GM19397 (cell line): ENCODE measurements around the gene USB1.

Experiments
- ATAC-seq: cut with Tn5 transposase; IDR thresholded peaks from one replicate; pipeline ENCODE4 v1.9.1; 2021; ENCODE audit warnings: mild to moderate bottlenecking, moderate library complexity; ENCODE audit not compliant: unreplicated experiment

The USB1 gene

DNA sequence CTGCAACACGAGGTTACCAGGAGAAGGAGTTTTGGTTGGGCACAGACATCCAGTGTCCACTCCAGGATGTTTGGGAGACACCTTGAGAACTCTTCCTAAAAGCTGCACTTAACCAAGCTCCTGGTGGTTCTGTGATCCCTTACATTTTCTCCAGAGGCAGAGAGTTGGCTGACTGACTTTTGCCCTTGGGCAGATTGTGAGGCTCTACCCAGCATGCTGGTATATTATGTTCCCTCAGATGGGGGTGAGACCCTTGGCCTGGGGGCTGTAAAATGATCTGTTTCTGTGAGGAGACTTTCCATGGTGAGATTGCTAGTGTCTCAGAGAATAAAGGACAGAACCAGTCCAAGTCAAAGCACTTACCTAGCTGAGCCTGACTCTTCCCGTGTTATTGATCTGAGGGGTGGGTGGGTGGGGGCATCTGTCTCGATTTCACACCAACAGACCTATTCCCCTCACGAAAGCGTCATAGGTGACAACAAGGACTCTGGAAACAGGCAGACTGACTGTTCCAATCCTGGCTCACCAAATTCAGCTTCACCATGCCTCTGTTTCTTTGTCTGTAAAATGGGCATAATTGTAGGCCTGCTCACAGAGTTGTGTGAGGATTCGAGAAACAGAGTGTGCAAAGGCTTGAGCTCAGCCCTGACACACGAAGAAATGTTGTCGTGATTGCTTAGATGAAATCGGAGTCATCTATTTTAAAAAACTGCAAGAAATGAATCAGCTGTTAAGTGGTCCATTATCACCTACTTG lies 12.2 kb downstream of the USB1 start:
- ATAC-seq, result no peak

DNA sequence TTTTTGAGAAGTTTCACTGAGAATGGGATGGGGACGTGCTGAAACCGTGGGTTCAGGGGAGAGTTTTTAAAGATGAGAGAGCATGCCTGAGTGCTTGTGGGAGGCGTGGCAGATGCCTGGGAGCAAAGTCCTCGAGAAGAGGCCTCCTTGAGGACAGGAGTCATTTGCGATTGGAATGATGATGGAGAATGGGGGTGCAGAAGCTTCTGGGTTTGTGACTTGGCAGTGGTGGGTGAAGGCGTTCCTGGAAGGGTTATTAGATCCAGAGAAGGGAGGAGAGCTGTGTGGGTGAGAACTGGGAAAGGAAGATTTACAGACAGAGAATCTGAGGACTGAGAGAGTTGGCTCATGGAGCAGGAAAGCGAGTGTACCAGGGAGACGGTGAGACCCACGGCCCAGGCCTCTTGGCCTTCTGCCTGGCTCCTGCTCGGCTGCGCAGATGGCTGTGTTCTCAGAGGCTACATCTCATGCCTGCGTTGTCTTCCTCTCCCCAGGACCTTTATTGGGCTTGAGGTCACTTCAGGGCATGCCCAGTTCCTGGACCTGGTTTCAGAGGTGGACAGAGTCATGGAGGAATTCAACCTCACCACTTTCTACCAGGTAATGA lies 15.7 kb downstream of the USB1 start:
- ATAC-seq, result no peak

DNA sequence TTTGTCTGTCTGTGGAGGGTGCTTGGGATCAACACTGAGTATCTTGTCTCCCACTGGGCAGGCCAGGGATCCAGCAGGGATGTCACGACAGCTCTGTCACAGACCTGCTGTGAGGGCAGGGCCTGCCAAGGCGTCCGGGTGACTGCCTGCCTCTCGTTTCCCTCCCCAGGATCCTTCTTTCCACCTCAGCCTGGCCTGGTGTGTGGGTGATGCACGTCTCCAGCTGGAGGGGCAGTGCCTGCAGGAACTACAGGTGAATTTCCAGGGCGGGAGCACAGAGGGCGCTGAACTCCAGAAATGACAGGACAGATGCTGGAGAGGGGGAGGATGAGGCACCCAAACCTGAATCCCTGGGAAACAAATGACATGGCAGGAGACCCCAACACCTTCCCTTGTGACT lies 17.6 kb downstream of the USB1 start:
- ATAC-seq, result no peak

DNA sequence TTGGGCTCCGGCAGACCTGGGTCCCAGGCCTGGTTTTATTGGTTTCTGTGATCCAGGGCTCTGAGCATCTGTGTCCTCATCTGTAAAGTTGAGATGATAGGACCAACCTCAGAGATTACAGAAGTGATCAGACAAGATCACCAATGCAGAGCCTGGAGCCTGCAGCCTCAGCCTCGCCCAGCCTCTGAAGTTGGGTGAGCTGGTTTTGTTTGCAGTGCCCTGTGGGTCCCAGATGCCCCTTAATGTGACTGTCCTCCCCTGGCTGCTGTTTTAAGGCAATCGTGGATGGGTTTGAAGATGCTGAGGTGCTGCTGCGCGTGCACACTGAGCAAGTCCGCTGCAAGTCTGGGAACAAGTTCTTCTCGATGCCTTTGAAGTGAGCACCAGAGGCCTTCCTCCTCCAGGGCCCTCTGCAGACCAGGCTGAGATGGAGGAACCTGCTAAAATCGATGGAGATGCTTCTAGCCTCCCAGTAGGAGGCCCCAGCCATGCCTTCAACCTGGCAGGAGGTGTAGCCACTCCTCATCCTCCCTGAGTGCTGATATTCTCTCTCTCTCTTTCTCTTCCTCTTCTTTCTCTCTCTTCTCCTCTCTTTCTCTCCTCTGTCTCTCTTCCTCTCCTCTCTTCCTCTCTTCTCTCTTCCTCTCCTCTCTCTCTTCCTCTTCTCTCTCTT lies 18.8 kb downstream of the USB1 start:
- no peak for ATAC-seq

DNA sequence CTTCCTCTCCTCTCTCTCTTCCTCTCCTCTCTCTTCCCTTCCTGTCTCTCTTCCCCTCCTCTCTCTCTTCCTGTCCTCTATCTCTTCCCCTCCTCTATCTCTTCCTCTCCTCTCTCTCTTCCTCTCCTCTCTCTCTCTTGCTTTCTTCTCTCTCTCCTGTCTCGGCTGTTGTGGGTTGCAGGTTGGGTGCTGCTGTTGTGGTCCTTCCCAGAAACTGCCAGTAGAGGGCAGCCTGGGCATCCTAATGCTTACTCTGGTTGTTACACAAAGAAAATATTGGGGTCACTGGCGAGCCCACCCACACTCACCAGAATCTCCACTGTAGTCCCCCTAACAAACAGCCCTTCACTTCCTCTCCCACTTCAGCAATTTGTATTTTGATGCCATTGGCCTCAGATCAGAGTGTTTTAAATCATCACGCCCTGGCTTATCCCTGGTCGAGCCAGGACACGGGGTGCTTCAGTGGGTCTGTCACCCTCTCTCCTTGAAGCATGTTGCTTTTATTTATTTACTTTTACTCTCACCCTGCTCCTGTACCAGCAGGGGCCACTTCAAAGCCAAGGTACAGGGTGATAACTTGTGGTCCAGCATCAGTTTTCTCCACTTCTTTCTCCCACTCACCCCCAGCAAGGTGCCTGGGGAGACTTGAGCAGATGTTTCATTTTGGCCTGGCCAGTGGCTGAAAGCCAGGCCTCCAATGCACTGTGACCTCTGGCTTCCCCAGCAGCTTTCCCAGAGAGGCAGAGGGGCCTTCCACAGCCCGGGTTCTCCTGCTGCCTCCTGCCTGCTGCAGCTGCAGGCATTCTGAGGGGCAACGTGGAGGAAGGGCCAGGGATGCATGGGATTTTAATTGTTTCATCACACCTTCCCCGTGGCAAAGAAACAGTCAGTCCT lies 19.7 kb downstream of the USB1 start:
- ATAC-seq, result no peak

DNA sequence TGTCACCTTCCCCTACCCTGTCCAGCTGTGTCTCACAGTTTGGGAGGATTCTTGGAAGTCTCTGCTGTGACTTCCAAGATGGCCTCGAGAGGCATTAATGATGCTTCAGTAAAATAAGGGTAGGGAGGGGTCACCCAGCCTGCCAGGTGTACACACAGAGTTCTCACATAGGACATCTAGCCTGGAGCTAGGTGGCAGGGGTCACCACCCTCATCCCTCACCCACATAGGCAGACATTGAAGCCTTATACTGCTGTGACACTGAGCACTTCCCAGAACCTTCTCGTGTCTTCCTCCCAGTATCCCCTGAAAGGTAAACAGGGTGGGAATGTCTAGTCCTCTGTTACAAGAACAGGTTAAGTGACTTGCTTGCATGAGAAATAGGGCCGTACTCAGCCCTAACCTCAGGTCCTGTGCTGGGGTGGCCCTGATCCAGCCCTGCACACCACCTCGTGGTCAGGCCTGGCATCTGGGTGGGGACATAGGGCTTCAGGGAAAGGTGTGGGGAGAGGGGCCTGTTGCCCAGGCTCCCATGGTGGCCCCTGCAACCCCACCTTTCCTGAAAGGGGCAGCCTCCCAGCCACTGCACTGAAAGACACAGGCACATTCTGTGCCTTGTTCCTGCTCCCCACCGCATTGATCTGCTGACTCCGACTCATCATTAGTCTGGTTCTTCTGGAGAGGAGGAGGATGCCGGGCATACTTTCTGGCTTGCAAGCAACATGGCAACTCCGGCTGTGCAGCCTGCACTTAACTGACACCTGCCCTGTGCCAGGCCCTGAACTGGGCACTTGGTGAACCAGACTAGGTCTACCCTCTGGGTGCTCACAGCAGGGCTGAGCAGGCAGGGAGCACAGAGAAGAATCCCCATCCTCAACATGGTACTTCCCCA lies 20.7 kb downstream of the USB1 start:
- ATAC-seq, result no peak

DNA sequence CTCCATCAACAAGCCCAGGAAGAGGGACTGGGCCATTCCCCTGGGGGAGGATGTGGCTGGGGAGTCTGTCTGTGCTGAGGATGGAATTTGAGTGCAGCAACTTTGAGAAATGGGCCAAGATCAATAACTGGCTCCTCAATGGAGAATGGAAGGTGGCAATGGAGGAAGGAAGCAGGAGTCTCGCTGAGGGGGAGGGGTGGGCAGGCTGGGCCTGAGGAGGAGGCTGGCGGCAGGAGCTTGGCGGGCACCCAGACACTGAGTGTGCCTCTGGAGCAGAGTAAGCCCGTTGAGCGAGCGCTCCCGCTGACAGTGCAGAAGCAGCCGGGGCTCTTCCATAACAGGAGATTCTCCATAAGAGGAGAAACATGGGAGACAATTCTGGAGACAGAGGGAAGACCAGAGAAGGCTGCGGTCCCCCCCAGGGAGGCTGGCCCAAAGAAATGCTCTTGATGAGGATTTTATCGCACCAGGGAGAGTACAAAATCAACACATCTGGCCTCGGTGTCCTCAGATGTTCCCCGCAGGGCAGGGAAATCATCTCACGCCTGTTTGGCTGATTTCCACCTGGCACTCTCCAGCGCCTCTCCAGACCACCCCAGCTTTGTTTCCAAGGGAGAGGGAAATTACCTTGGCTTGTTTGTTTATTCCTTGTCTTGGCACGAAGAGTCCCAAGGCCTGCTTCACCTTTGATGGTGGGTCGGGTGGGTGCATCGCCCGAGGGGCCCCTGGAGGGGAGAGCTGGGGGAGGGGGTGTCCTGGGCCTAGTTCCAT lies 21.6 kb downstream of the USB1 start:
- ATAC-seq, result no peak

DNA sequence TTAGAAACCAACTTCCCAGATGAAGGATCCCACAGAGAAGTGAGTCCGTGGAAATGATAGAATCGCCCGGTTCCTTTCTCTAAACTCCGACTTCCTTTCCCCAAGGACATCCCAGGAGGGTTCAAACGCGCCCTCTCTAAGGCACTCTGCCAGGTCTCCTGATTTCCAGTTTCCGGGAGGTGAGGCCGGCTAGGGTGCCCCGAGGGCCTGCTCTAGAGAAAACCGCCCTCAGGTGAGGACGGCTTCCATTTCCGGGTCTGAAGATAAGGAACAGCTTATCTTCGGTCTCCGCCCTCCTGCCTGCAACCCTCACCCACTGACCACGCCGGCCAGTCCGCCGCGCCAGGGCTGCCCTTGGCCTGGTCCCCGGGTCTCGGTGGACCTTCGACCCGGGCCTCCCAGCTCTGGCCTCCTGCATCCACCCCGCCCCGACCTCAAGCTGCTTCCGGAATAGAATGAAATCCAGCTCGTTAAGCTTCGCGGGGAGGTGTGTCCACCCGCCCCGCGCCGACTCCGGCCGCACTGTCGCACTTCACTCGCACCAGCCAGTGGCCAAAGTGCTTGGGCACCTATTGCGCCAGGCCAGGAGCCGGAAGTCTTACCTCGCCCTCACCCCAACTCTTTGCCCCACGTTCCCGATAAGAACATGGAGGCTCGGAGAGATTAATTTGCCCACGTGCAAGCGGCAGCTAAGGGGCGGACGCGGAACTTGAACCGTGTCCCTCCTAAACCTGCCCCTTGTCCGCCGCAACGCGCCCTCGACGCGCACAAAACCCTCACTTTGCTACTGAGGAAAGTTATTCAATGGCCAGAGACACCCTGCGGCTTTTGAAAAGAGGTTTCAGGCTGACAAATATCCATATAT lies 23.5 kb downstream of the USB1 start:
- ATAC-seq, result no peak

DNA sequence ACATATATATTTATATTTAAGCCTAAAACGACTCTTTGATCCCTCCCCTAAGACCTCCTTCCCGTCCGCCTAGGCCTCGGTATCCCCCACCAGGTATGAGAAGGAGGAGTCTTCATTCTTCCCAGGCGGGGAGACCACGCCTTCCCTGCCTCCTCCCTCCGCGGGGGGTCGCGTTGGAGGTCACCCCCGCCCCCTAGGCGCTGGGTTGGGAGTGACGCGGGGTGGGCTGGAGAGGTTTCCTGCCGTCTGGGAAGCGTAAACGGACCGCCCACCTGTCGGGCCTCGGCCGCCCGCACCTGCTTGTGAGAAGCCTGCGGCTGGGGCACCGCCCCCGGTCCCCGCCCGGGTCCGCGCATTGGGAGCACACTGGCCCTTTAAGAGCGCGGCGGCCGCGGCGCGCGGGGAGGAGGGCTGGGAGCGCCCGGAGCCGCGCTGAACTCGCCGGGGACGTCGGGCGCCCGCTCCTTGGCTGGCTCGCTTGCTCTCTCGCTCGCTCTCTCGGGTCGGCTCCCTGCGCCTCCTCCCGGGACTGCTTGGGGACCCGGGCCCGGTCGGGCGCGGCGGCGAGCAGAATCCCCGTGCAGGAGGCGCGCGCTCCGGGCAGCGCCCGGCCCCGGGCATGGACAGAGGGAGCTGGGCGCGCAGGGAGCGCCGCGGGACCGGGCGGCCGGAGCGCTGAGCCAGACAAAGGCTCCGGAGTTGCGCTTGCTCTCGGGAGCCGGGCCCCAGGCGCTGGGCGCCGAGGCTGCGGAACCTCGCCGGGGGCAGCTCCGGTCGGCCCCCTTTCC lies 24.3 kb downstream of the USB1 start, which contains the start of gene MMP15:
Gene MMP15, plus strand, starts transcription at position 404 of the 788 bp plus-strand sequence. CDS start 597 bp downstream, outside the sequence.
- ATAC-seq, result peak; percentile 53

DNA sequence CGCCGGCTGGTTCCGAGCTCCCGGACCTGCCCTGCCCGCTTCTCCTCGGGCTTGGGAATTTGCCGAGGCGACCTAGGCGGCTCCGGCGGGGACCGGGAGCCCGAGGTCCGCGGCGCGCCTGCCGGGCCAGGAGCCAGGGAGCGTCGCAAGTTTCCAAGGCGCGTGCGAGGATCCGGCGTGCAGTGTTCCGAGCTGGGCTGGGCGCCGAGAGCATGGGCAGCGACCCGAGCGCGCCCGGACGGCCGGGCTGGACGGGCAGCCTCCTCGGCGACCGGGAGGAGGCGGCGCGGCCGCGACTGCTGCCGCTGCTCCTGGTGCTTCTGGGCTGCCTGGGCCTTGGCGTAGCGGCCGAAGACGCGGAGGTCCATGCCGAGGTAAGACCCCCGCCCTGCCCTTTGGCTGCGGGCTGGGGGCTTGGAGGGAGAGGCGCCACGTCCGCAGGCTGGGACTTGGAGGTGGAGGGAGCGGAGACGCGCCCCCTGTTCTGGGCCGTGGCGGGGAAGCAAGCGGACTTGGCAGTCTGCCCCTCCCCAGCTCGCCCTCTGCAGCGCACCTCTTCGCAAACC lies 25.0 kb downstream of the USB1 start:
- ATAC-seq, result peak; percentile 15

DNA sequence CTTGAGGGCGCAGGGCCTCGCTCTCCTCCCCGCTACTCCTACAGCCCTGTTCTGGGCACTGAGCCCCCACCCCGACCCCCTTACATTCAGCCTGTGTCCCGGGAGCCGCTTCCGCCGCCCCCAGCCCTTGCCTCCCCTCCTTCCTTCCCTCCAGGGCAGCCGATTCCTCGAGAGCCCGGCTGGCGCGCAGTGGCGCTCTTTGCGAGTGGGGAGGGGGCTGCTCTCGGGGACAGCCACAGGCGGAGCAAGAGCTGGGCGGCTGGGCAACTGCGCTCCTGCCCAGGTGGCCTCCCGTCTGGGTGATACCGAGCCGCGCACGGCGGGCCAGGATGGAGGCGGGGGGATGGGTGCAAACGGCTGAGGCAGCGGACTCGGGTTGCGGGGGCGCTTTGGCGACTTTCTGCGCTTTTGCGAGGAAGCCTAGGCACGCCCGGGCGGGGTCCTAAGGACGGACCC lies 25.5 kb downstream of the USB1 start:
- ATAC-seq, result no peak

DNA sequence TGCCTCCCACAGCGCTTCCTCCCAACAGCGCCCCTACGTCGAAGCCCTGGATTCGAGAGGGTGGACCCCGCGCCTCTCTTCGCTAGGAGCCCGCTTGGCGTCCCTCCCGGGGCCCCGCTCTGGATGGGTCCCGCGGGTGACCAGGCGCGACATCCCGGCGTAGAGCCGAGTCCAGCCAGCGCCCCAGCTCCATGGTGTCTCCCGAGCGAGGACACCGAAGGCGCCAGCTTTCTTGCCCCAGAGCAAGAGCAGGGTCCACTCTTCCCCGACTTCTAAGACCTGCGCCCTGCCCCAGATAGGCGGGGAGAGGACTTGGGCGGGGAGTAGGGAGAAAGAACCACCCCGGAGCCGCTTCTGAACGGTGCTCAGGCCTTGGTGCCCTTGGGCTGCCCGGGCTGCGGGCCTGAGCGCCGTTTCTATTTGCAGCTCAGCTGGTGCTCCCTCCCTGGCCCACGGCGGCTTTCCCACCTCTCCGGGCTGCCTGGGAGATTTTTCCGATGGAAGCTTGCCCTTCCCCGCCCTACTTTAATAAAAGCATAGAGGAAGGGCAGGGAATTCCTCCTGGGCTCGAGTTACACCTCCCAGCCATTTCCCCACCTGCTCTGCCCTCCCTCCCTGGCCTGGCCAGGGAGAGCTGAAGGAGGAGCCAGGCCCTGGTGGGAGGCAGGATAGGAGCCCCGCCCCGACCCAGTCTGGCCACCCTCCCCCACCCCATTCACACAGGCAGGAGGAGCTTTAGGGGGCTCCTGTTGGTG lies 26.1 kb downstream of the USB1 start:
- no peak for ATAC-seq

DNA sequence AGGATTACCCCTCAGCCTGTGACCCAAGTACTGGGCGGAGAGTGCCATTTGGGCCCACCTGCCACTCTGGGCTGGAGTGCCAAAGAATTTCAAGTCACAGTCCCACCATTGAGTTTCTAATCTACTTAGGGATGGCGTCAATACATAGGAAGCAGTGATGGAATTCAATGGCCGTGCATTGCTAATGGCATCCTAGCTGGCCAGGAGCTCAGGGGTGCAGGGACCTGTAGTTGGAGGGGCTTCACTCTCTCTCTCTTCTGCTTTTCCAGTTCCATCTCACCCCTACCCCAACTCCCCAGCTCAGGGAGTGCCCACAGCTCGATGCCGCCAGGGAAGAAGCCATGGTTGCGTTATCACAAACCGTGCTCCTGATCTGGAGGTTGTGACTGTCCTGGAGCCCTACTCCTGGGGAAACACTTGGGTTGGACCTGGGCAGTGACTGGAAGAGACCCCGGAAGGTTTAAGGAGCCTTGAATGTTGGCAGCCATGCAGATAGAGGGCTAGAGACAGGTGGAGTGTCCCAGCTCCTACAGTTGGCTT lies 26.8 kb downstream of the USB1 start:
- ATAC-seq, result no peak

DNA sequence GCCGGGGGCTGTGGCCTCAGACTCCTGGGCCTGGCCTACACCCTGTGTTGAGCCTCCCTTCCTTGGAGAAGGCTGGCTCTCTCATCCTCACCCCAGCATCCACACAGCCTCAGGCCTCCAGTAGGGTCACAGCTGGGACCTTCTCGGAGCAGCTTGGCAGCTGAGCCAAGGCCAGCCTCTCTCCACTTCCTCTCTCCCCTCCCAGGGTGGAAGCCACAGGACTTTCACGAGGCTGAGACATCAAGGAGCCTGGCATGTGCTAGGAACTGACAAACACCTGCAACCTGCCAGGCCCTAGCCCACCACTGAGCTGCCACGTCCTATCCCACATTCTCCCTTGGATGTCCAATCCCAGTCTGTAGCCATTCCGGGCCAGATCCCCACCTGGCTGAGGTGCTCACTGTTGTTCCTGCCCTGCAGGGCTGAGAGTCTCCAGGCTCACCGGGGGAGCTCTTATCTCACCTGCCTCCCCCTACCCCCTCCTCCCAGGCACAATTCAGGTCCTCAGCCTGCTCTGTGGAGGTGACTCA lies 27.4 kb downstream of the USB1 start:
- no peak for ATAC-seq

DNA sequence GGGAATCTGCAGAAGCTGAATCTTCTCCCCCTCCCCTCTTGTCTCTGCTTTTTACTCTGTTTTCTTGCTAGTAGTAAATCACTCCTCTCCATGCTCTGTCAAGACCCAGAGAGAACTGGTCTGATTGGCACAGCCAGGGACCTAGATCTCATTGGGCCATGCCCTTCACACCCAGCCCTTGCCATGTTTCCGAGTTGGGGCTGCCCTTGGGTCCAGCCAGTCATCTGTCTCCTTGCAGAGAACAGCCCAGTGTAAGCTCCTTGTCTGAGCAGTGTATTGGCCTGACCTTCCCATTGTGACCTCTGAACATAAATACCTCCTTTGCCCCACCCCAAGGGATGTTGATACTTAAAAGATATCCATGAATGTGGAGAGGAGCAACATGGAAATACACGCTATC lies 28.2 kb downstream of the USB1 start:
- ATAC-seq, result no peak
